CD4-positive, alpha-beta T cell treated with Interleukin-21 for 1 hour (primary cell): ENCODE measurements around the gene TUBA3D.
"Not testable (repeated sequence)": the region's sequence is repeated elsewhere in the genome, so short reads cannot be mapped to it uniquely, and the experiment has no call there.

Experiments
- DNase-seq: peaks from one replicate; pipeline ENCODE4 v3.0.0-alpha.2; 2020

TUBA3D gene

GRCh38 chr2:131475831-131476230, at the start of gene TUBA3D:
Gene TUBA3D, plus strand, starts transcription at chr2:131476119. Its CDS starts 81 bp downstream, at chr2:131476200.
- DNase-seq, result no peak

GRCh38 chr2:131426727-131427126, 49.2 kb upstream of the TUBA3D start:
- DNase-seq, result no peak

GRCh38 chr2:131431336-131431735, 44.6 kb upstream of the TUBA3D start:
- no peak for DNase-seq

GRCh38 chr2:131440742-131441468, 35.0 kb upstream of the TUBA3D start:
- DNase-seq, result not testable (repeated sequence)

- DNase-seq, result not testable (repeated sequence)
Observed at GRCh38 chr2:131444736-131445514, 31.0 kb upstream of the TUBA3D start.

- not testable (repeated sequence) for DNase-seq
Observed at GRCh38 chr2:131445515-131445797, 30.5 kb upstream of the TUBA3D start.

- DNase-seq, result no peak
Observed at GRCh38 chr2:131445896-131446295, 30.0 kb upstream of the TUBA3D start.

GRCh38 chr2:131447981-131448380, 27.9 kb upstream of the TUBA3D start:
- not testable (repeated sequence) for DNase-seq

GRCh38 chr2:131451265-131451949, 24.5 kb upstream of the TUBA3D start:
- DNase-seq, result not testable (repeated sequence)

- DNase-seq, result not testable (repeated sequence)
Observed at GRCh38 chr2:131454914-131455313, 21.0 kb upstream of the TUBA3D start.

GRCh38 chr2:131467722-131468121, 8.2 kb upstream of the TUBA3D start:
- DNase-seq, result not testable (repeated sequence)

- DNase-seq, result not testable (repeated sequence)
Observed at GRCh38 chr2:131470944-131471343, 5.0 kb upstream of the TUBA3D start.

GRCh38 chr2:131471624-131472023, 4.3 kb upstream of the TUBA3D start:
- not testable (repeated sequence) for DNase-seq

- DNase-seq, result not testable (repeated sequence)
Observed at GRCh38 chr2:131473266-131473665, 2.7 kb upstream of the TUBA3D start.

- not testable (repeated sequence) for DNase-seq
Observed at GRCh38 chr2:131476363-131476762, 444 bp downstream of the TUBA3D start.

GRCh38 chr2:131477227-131477626, 1.3 kb downstream of the TUBA3D start:
- DNase-seq, result not testable (repeated sequence)

- not testable (repeated sequence) for DNase-seq
Observed at GRCh38 chr2:131478074-131478849, 2.3 kb downstream of the TUBA3D start.

GRCh38 chr2:131478850-131479461, 3.0 kb downstream of the TUBA3D start:
- not testable (repeated sequence) for DNase-seq

GRCh38 chr2:131480351-131480750, 4.4 kb downstream of the TUBA3D start:
- DNase-seq, result not testable (repeated sequence)

- not testable (repeated sequence) for DNase-seq
Observed at GRCh38 chr2:131482506-131483155, 6.7 kb downstream of the TUBA3D start.

- DNase-seq, result not testable (repeated sequence)
Observed at GRCh38 chr2:131483981-131484820, 8.3 kb downstream of the TUBA3D start.
